Neural cell (in vitro differentiated cells): ENCODE data around the gene PDS5A. TPM values are rescaled to one million over a fixed set of nuclear protein-coding genes. Genes with fewer than 3 reads are reported as not detected.
"Not testable (repeated sequence)": the region's sequence is repeated elsewhere in the genome, so short reads cannot be mapped to it uniquely, and the experiment has no call there.

Experiments
- H2AFZ ChIP-seq: fragments of 200-600, 300-800 bp; sonication (generic), shearing (Covaris generic); 2 replicates; pipeline ENCODE4 v1.6.0; 2014; ENCODE audit warnings: low read depth, mild to moderate bottlenecking, antibody characterized with exemption, low read length, moderate library complexity
- H3F3A ChIP-seq: fragments of 200-600 bp; shearing (Covaris generic); 2 replicates; pipeline ENCODE4 v1.6.1; 2016; ENCODE audit warnings: mild to moderate bottlenecking, moderate library complexity, mixed read lengths, antibody characterized with exemption, low read length; ENCODE audit not compliant: insufficient read depth, poor library complexity, severe bottlenecking
- H3K27ac ChIP-seq: fragments of 200-600, 300-800 bp; sonication (generic), shearing (Covaris generic); 2 replicates; pipeline ENCODE4 v1.5.1; 2014; ENCODE audit warnings: mild to moderate bottlenecking, low read length, moderate library complexity
- H3K27me3 ChIP-seq: fragments of 300-800, 200-600 bp; sonication (generic), shearing (Covaris generic); 2 replicates; pipeline ENCODE4 v1.6.0; 2014; ENCODE audit warnings: mild to moderate bottlenecking, low read depth, low read length, moderate library complexity; ENCODE audit not compliant: insufficient read depth
- H3K36me3 ChIP-seq: fragments of 300-800, 200-600 bp; sonication (generic), shearing (Covaris generic); 2 replicates; pipeline ENCODE4 v1.5.1; 2014; ENCODE audit warnings: mild to moderate bottlenecking, antibody characterized with exemption, low read length, moderate library complexity; ENCODE audit not compliant: insufficient read depth
- H3K4me2 ChIP-seq: fragments of 300-800, 200-600 bp; sonication (generic), shearing (Covaris generic); 2 replicates; pipeline ENCODE4 v1.6.0; 2014; ENCODE audit warnings: mild to moderate bottlenecking, low read length
- H3K4me3 ChIP-seq: fragments of 300-800, 200-600 bp; sonication (generic), shearing (Covaris generic); 2 replicates; pipeline ENCODE4 v1.5.1; 2014; ENCODE audit warnings: mild to moderate bottlenecking, low read length, moderate library complexity
- H3K79me2 ChIP-seq: fragments of 200-600 bp; shearing (Covaris generic); replicated peaks from 2 replicates; pipeline ENCODE4 v1.6.0; 2014; ENCODE audit warnings: mild to moderate bottlenecking, low read length, moderate library complexity; ENCODE audit not compliant: insufficient read depth
- H3K9ac ChIP-seq: fragments of 300-800, 200-600 bp; sonication (generic), shearing (Covaris generic); 2 replicates; pipeline ENCODE4 v1.6.1; 2016; ENCODE audit warnings: mild to moderate bottlenecking, low read length, mixed read lengths
- H3K9me2 ChIP-seq: fragments of 200-600 bp; shearing (Covaris generic); 2 replicates; pipeline ENCODE4 v1.6.1; 2016; ENCODE audit warnings: mild to moderate bottlenecking, low read length, mixed read lengths; ENCODE audit not compliant: insufficient read depth
- H3K9me3 ChIP-seq: fragments of 200-600, 300-800 bp; sonication (generic), shearing (Covaris generic); 2 replicates; pipeline ENCODE4 v1.6.1; 2016; ENCODE audit warnings: mild to moderate bottlenecking, mixed run types, low read length, moderate library complexity, mixed read lengths
- H4K20me1 ChIP-seq: fragments of 200-600 bp; shearing (Covaris generic); 2 replicates; pipeline ENCODE4 v1.6.1; 2016; ENCODE audit warnings: mild to moderate bottlenecking, mixed run types; ENCODE audit not compliant: insufficient read depth
- EP300 ChIP-seq: fragments of 450-650 bp; conservative IDR thresholded peaks from 2 replicates; pipeline ENCODE4 v1.6.1; 2014; ENCODE audit warnings: antibody characterized with exemption, mild to moderate bottlenecking, moderate library complexity; ENCODE audit not compliant: poor library complexity, severe bottlenecking
- EZH2 ChIP-seq: fragments of 200-600, 300-800 bp; shearing (Covaris generic), sonication (generic); IDR thresholded peaks from 2 replicates; pipeline ENCODE4 v1.6.1; 2014; ENCODE audit warnings: antibody characterized with exemption, low read length, borderline replicate concordance, mild to moderate bottlenecking; ENCODE audit not compliant: insufficient read depth, poor library complexity, severe bottlenecking
- MXI1 ChIP-seq: fragments of 450-650 bp; conservative IDR thresholded peaks from 2 replicates; pipeline ENCODE4 v1.6.1; 2014; ENCODE audit warnings: antibody characterized with exemption, mild to moderate bottlenecking; ENCODE audit not compliant: poor library complexity, severe bottlenecking
- POLR2AphosphoS5 ChIP-seq: IDR thresholded peaks from 2 replicates; pipeline ENCODE4 v1.6.1; 2012
- RAD21 ChIP-seq: fragments of 450-650 bp; conservative IDR thresholded peaks from 2 replicates; pipeline ENCODE4 v1.6.1; 2014; ENCODE audit warnings: antibody characterized with exemption, mild to moderate bottlenecking, moderate library complexity
- SMC3 ChIP-seq: fragments of 450-650 bp; conservative IDR thresholded peaks from 2 replicates; pipeline ENCODE4 v1.6.1; 2014; ENCODE audit warnings: antibody characterized with exemption, mild to moderate bottlenecking, moderate library complexity; ENCODE audit not compliant: poor library complexity
- TAF1 ChIP-seq: IDR thresholded peaks from 2 replicates; pipeline ENCODE4 v1.6.1; 2012; ENCODE audit warnings: low read depth
- polyA plus RNA-seq: library from polyadenylated mRNA; depleted of rRNA; stranded (reverse); fragments of >200 nt; gene quantifications from 2 replicates; pipeline ENCODE4 v1.2.3, GENCODE V29; 2014
- small RNA-seq, 3 experiments: library from RNA; depleted of rRNA; stranded (forward); fragments of <200 nt; gene quantifications; one replicate each; pipeline ENCODE3, GENCODE V24; 2012
- TF ChIP-seq, protein P1 (sequence below): IDR thresholded peaks from 2 replicates; pipeline ENCODE4 v1.6.1; 2012; ENCODE audit warnings: borderline replicate concordance
- TF ChIP-seq, protein P2 (sequence below): fragments of 450-650 bp; IDR thresholded peaks from 2 replicates; pipeline ENCODE4 v1.5.1; 2014; ENCODE audit warnings: antibody characterized with exemption, mild to moderate bottlenecking, moderate library complexity; ENCODE audit not compliant: poor library complexity, severe bottlenecking

Gene PDS5A
- polyA plus RNA-seq, 1 donor from 2014 or later, result 46.3 TPM

DNA sequence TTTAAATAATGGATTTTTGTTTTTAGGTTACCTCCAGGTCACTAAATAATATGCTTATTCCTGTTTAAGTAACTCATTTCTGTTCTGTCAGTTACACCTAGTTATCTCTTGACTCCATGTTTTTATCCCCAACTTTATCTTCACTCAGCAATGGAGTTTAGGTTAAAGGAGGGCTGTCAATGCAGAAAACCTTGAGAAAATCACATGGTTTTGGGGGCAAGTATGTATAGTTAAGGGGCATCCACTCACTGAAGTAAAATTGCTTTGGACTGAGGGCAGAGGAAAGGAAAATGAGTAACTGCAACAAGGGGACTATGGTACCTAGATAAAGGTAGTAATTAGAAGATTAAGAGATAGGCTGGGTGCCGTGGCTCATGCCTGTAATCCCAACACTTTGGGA, 192.6 kb downstream of the PDS5A start:
- TF ChIP-seq EZH2, result no peak
- no peak for TF ChIP-seq EP300
- no peak for TF ChIP-seq SMC3
- no peak for TF ChIP-seq MXI1
- no peak for TF ChIP-seq RAD21
- TF ChIP-seq, protein P1, sequence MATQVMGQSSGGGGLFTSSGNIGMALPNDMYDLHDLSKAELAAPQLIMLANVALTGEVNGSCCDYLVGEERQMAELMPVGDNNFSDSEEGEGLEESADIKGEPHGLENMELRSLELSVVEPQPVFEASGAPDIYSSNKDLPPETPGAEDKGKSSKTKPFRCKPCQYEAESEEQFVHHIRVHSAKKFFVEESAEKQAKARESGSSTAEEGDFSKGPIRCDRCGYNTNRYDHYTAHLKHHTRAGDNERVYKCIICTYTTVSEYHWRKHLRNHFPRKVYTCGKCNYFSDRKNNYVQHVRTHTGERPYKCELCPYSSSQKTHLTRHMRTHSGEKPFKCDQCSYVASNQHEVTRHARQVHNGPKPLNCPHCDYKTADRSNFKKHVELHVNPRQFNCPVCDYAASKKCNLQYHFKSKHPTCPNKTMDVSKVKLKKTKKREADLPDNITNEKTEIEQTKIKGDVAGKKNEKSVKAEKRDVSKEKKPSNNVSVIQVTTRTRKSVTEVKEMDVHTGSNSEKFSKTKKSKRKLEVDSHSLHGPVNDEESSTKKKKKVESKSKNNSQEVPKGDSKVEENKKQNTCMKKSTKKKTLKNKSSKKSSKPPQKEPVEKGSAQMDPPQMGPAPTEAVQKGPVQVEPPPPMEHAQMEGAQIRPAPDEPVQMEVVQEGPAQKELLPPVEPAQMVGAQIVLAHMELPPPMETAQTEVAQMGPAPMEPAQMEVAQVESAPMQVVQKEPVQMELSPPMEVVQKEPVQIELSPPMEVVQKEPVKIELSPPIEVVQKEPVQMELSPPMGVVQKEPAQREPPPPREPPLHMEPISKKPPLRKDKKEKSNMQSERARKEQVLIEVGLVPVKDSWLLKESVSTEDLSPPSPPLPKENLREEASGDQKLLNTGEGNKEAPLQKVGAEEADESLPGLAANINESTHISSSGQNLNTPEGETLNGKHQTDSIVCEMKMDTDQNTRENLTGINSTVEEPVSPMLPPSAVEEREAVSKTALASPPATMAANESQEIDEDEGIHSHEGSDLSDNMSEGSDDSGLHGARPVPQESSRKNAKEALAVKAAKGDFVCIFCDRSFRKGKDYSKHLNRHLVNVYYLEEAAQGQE, result no peak
- TF ChIP-seq TAF1, result no peak
- TF ChIP-seq, protein P2, sequence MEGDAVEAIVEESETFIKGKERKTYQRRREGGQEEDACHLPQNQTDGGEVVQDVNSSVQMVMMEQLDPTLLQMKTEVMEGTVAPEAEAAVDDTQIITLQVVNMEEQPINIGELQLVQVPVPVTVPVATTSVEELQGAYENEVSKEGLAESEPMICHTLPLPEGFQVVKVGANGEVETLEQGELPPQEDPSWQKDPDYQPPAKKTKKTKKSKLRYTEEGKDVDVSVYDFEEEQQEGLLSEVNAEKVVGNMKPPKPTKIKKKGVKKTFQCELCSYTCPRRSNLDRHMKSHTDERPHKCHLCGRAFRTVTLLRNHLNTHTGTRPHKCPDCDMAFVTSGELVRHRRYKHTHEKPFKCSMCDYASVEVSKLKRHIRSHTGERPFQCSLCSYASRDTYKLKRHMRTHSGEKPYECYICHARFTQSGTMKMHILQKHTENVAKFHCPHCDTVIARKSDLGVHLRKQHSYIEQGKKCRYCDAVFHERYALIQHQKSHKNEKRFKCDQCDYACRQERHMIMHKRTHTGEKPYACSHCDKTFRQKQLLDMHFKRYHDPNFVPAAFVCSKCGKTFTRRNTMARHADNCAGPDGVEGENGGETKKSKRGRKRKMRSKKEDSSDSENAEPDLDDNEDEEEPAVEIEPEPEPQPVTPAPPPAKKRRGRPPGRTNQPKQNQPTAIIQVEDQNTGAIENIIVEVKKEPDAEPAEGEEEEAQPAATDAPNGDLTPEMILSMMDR, result no peak
- TF ChIP-seq POLR2AphosphoS5, result no peak
- no peak overlapping the region for H3K4me2 ChIP-seq
- H2AFZ ChIP-seq, result no peak overlapping the region
- H3K27me3 ChIP-seq, result no peaks in the 10 kb centered on the region
- H3K27ac ChIP-seq, result no peak overlapping the region
- H4K20me1 ChIP-seq, result no peaks in the 10 kb centered on the region
- H3K9me2 ChIP-seq, result no peaks in the 10 kb centered on the region
- H3F3A ChIP-seq, result no peaks in the 10 kb centered on the region
- no peak overlapping the region for H3K9ac ChIP-seq
- H3K4me3 ChIP-seq, result no peak overlapping the region
- H3K9me3 ChIP-seq, result no peaks in the 10 kb centered on the region
- no peaks in the 10 kb centered on the region for H3K36me3 ChIP-seq
- no peaks in the 10 kb centered on the region for H3K79me2 ChIP-seq

DNA sequence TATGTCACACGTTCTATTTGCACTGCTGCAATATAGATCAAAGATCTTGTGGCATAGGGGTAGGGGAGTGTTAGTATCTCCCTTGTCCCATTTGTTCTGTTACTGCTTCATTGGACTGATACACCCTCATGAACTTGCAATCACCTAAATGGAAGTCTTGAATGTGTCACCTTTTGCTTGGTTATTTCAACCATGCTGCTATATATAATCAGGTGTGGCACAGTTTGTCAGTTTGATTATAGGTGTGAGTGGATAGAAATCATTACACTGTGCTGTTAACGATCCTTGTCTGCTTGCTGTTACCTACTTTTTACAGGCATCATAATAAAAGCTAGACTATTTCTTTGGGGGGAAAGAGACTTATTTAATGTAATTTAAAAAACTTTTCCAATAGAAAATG, 195.7 kb downstream of the PDS5A start:
- H3K36me3 ChIP-seq, H2AFZ ChIP-seq, H3K9me3 ChIP-seq, H3K27ac ChIP-seq, H3K9ac ChIP-seq, H3K9me2 ChIP-seq, H3F3A ChIP-seq, H4K20me1 ChIP-seq, H3K4me2 ChIP-seq, H3K27me3 ChIP-seq, H3K79me2 ChIP-seq, H3K4me3 ChIP-seq: not testable (repeated sequence)

Small RNAs within 50 kb of the gene (small RNA-seq; reads per million reads assigned to genes)
- gene RNA5SP159, result 0 reads per million in 3 experiments

Other genes starting within 250 kb of the PDS5A start
- 24.1 and 28.1 TPM in 2 replicates for gene N4BP2, start 78.9 kb upstream of the PDS5A start, polyA plus RNA-seq
- gene RHOH, start 219.1 kb upstream of the PDS5A start, polyA plus RNA-seq, result not detected in 2 replicates